ENCODE data around the gene ANO4.

ANO4 gene

GRCh38 chr12:100982511-100983183, 188.1 kb downstream of the ANO4 start:
- TF ChIP-seq CREB5 (CRISPR knock-in tag; IDR thresholded peaks at IDR 0.05; ENCODE audit: low read depth) (no peak), CSRNP3 (CRISPR knock-in tag; IDR thresholded peaks at IDR 0.05) (no peak), SNAI2 (CRISPR knock-in tag; IDR thresholded peaks at IDR 0.05) (no peak), ZFP30 (CRISPR knock-in tag; IDR thresholded peaks at IDR 0.05) (no peak), POU6F1 (CRISPR knock-in tag; IDR thresholded peaks at IDR 0.05; ENCODE audit: borderline replicate concordance, low read depth) (no peak), TCF4 (CRISPR knock-in tag; IDR thresholded peaks at IDR 0.05; ENCODE audit: borderline replicate concordance) (no peak), ARNTL (CRISPR knock-in tag; IDR thresholded peaks at IDR 0.05; ENCODE audit: borderline replicate concordance, low read depth) (no peak), ZNF8 (CRISPR knock-in tag; IDR thresholded peaks at IDR 0.05) (no peak), TSHZ2 (CRISPR knock-in tag; IDR thresholded peaks at IDR 0.05) (no peak), PATZ1 (CRISPR knock-in tag; IDR thresholded peaks at IDR 0.05; ENCODE audit: borderline replicate concordance) (no peak), BACH2 (CRISPR knock-in tag; IDR thresholded peaks at IDR 0.05; ENCODE audit: borderline replicate concordance) (no peak), RARB (CRISPR knock-in tag; IDR thresholded peaks at IDR 0.05) (no peak)
- ATAC-seq, result no peak

GRCh38 chr12:100984796-100985195, 190.2 kb downstream of the ANO4 start:
- TF ChIP-seq PPARA (CRISPR knock-in tag; IDR thresholded peaks at IDR 0.05; ENCODE audit: borderline replicate concordance) (no peak), ZNF70 (CRISPR knock-in tag; IDR thresholded peaks at IDR 0.05) (no peak), OSR1 (CRISPR knock-in tag; IDR thresholded peaks at IDR 0.05) (no peak), ZNF565 (CRISPR knock-in tag; conservative IDR thresholded peaks at IDR 0.05; ENCODE audit: low read depth) (no peak), ESRRG (CRISPR knock-in tag; IDR thresholded peaks at IDR 0.05) (no peak), TOX (CRISPR knock-in tag; IDR thresholded peaks at IDR 0.05; ENCODE audit: borderline replicate concordance) (no peak), ZFP30 (CRISPR knock-in tag; IDR thresholded peaks at IDR 0.05) (no peak), RARB (CRISPR knock-in tag; IDR thresholded peaks at IDR 0.05) (no peak), PATZ1 (CRISPR knock-in tag; IDR thresholded peaks at IDR 0.05; ENCODE audit: borderline replicate concordance) (no peak), CSRNP3 (CRISPR knock-in tag; IDR thresholded peaks at IDR 0.05) (no peak)
- ATAC-seq, result no peak
